ENCODE data around the gene USP24. TPM values are rescaled to one million over a fixed set of nuclear protein-coding genes. Genes with fewer than 3 reads are reported as not detected.

USP24 gene
- polyA plus RNA-seq, 1 donor (not counting 4 experiments of a cell fraction or from before 2014, with no cell fraction given), result 22.5 TPM

GRCh38 chr1:55159571-55159970 is 55.6 kb downstream of the USP24 start:
- Histone ChIP-seq H4K20me1 (ENCODE audit: control insufficient read depth, extremely low read depth, insufficient read depth, low read length) (no peaks in the 10 kb centered on the region), H3K27ac (ENCODE audit: control insufficient read depth, insufficient read depth, low read length) (no peak overlapping the region), H3K36me3 (ENCODE audit: control insufficient read depth in 2 of 2, extremely low read depth in 1 of 2, insufficient read depth in 2 of 2, low read length in 2 of 2) (peaks cover 4 to 13% of the 10 kb centered on the region in 2 experiments), H3K4me1 (ENCODE audit: control insufficient read depth, extremely low read depth, insufficient read depth, low read length) (no peaks in the 10 kb centered on the region), H3K4me2 (ENCODE audit: control insufficient read depth, extremely low read depth, insufficient read depth, low read depth, low read length) (no peak overlapping the region), H2AFZ (ENCODE audit: control insufficient read depth, low read length) (no peak overlapping the region), H3K9me1 (ENCODE audit: control insufficient read depth, extremely low read depth, insufficient read depth, low read length) (no peaks in the 10 kb centered on the region), H3K4me3 (ENCODE audit: control insufficient read depth in 2 of 3, extremely low read depth in 1 of 3, insufficient read depth in 2 of 3, low read depth in 1 of 3, low read length in 3 of 3) (no peak overlapping the region), H3K9ac (ENCODE audit: control insufficient read depth, extremely low read depth, insufficient read depth, low read length) (no peak overlapping the region), H3K79me2 (ENCODE audit: control insufficient read depth, insufficient read depth, low read length) (no peaks in the 10 kb centered on the region), H3K9me3 (ENCODE audit: control insufficient read depth, low read depth, low read length) (no peaks in the 10 kb centered on the region), H3K27me3 (ENCODE audit: control insufficient read depth, extremely low read depth, insufficient read depth, low read length) (no peaks in the 10 kb centered on the region)
- DNase-seq (ENCODE audit: low read depth, low spot score) (no peak), FAIRE-seq (no peak)
- dilution Hi-C loops (cut with MboI; ENCODE audit: extremely low pct_ligation_motif_present, low sequenced_read_pairs), result no loop called here
- TF ChIP-seq EZH2 (IDR thresholded peaks at IDR 0.05; ENCODE audit: low read length) (no peak), CTCF (optimal IDR thresholded peaks at IDR 0.05 in 1 of 3, IDR thresholded peaks at IDR 0.05 in 1 of 3, conservative IDR thresholded peaks at IDR 0.05 in 1 of 3; ENCODE audit: extremely low read depth in 1 of 3, insufficient read depth in 2 of 3, low read length in 3 of 3) (no peak)

GRCh38 chr1:55156608-55157007 is 58.6 kb downstream of the USP24 start:
- dilution Hi-C loops (cut with MboI; ENCODE audit: extremely low pct_ligation_motif_present, low sequenced_read_pairs), result no loop called here
- Histone ChIP-seq H3K27me3 (ENCODE audit: control insufficient read depth, extremely low read depth, insufficient read depth, low read length) (no peaks in the 10 kb centered on the region), H2AFZ (ENCODE audit: control insufficient read depth, low read length) (no peak overlapping the region), H3K4me2 (ENCODE audit: control insufficient read depth, extremely low read depth, insufficient read depth, low read depth, low read length) (no peak overlapping the region), H3K79me2 (ENCODE audit: control insufficient read depth, insufficient read depth, low read length) (no peaks in the 10 kb centered on the region), H3K9ac (ENCODE audit: control insufficient read depth, extremely low read depth, insufficient read depth, low read length) (no peak overlapping the region), H3K4me3 (ENCODE audit: control insufficient read depth in 2 of 3, extremely low read depth in 1 of 3, insufficient read depth in 2 of 3, low read depth in 1 of 3, low read length in 3 of 3) (no peak overlapping the region), H3K27ac (ENCODE audit: control insufficient read depth, insufficient read depth, low read length) (no peak overlapping the region), H4K20me1 (ENCODE audit: control insufficient read depth, extremely low read depth, insufficient read depth, low read length) (no peaks in the 10 kb centered on the region), H3K4me1 (ENCODE audit: control insufficient read depth, extremely low read depth, insufficient read depth, low read length) (no peaks in the 10 kb centered on the region), H3K9me3 (ENCODE audit: control insufficient read depth, low read depth, low read length) (no peaks in the 10 kb centered on the region), H3K36me3 (ENCODE audit: control insufficient read depth in 2 of 2, extremely low read depth in 1 of 2, insufficient read depth in 2 of 2, low read length in 2 of 2) (peaks cover 13 to 18% of the 10 kb centered on the region in 2 experiments), H3K9me1 (ENCODE audit: control insufficient read depth, extremely low read depth, insufficient read depth, low read length) (no peaks in the 10 kb centered on the region)
- FAIRE-seq, result no peak
- TF ChIP-seq CTCF (optimal IDR thresholded peaks at IDR 0.05 in 1 of 3, IDR thresholded peaks at IDR 0.05 in 1 of 3, conservative IDR thresholded peaks at IDR 0.05 in 1 of 3; ENCODE audit: extremely low read depth in 1 of 3, insufficient read depth in 2 of 3, low read length in 3 of 3), result no peak
- no peak for TF ChIP-seq EZH2 (IDR thresholded peaks at IDR 0.05; ENCODE audit: low read length)
- DNase-seq (ENCODE audit: low read depth, low spot score), result no peak

All from keratinocyte (primary cell).